Measurements from ENCODE around the gene UVSSA. TPM values are rescaled to one million over a fixed set of nuclear protein-coding genes. Genes with fewer than 3 reads are reported as not detected.

The UVSSA gene
- total RNA-seq, 1 experiment from 2014 or later, result 40.4 TPM

GRCh38 chr4:1347410-1347864 lies 429 bp downstream of the UVSSA start:
- H3K36me3 Mint-ChIP-seq, result peaks cover 16% of the 10 kb centered on the region
- TF ChIP-seq MXD4 (CRISPR knock-in tag; IDR thresholded peaks at IDR 0.05; ENCODE audit: borderline replicate concordance) (no peak), E2F4 (CRISPR knock-in tag; IDR thresholded peaks at IDR 0.05; ENCODE audit: borderline replicate concordance, low read depth) (no peak), HMGXB4 (CRISPR knock-in tag; IDR thresholded peaks at IDR 0.05) (peak; percentile 32; the same call in 1 of the 2 replicates), HMGA2 (CRISPR knock-in tag; IDR thresholded peaks at IDR 0.05) (no peak), GTF2I (CRISPR knock-in tag; conservative IDR thresholded peaks at IDR 0.05) (no peak), GABPB1 (CRISPR knock-in tag; IDR thresholded peaks at IDR 0.05) (no peak), ELF4 (CRISPR knock-in tag; IDR thresholded peaks at IDR 0.05; ENCODE audit: low read depth) (0 out of 2 replicates have a peak, but pooled peaks have one; percentile 16), STAT6 (CRISPR knock-in tag; conservative IDR thresholded peaks at IDR 0.05; ENCODE audit: low read depth) (no peak)

GRCh38 chr4:1348014-1348513 lies 1.1 kb downstream of the UVSSA start:
- ATAC-seq, result no peak
- Mint-ChIP-seq H3K4me3 (peak overlapping the region; percentile 83), H3K4me1 (peaks cover 27% of the 10 kb centered on the region), H3K27me3 (ENCODE audit: low read depth) (no peaks in the 10 kb centered on the region), H3K9me3 (no peaks in the 10 kb centered on the region), H3K27ac (peak overlapping the region; percentile 91), H3K36me3 (peaks cover 18% of the 10 kb centered on the region)
- POLR2A ChIA-PET, result interaction anchor here (0.5 to 2.8 kb wide), 2 partner anchors 39 to 201 kb away, joined by 3 to 8 read pairs; no protein-coding TSS in a partner anchor
- no peak for DNase-seq (ENCODE audit: low spot score)
- CTCF ChIA-PET, result interaction anchor here (1.2 to 3.1 kb wide), 2 partner anchors 8 to 17 kb away, joined by 3 to 29 read pairs; no protein-coding TSS in a partner anchor
- no peak for TF ChIP-seq ZNF121 (CRISPR knock-in tag; IDR thresholded peaks at IDR 0.05)
- no peak for TF ChIP-seq RORB (CRISPR knock-in tag; IDR thresholded peaks at IDR 0.05)
- no peak for TF ChIP-seq ZNF219 (CRISPR knock-in tag; IDR thresholded peaks at IDR 0.05; ENCODE audit: borderline replicate concordance)
- TF ChIP-seq ZMAT4 (CRISPR knock-in tag; IDR thresholded peaks at IDR 0.05), result no peak
- TF ChIP-seq GTF2I (CRISPR knock-in tag; conservative IDR thresholded peaks at IDR 0.05), result no peak
- no peak for TF ChIP-seq ZNF317 (CRISPR knock-in tag; IDR thresholded peaks at IDR 0.05; ENCODE audit: borderline replicate concordance, low read depth)
- no peak for TF ChIP-seq TEAD4 (CRISPR knock-in tag; IDR thresholded peaks at IDR 0.05)
- no peak for TF ChIP-seq SMAD4 (CRISPR knock-in tag; IDR thresholded peaks at IDR 0.05)
- TF ChIP-seq ZNF532 (CRISPR knock-in tag; IDR thresholded peaks at IDR 0.05; ENCODE audit: borderline replicate concordance), result no peak
- TF ChIP-seq USF1 (CRISPR knock-in tag; IDR thresholded peaks at IDR 0.05), result no peak
- TF ChIP-seq JUN (CRISPR knock-in tag; IDR thresholded peaks at IDR 0.05), result no peak
- TF ChIP-seq PREB (CRISPR knock-in tag; IDR thresholded peaks at IDR 0.05; ENCODE audit: borderline replicate concordance), result no peak
- no peak for TF ChIP-seq NFE2L1 (CRISPR knock-in tag; IDR thresholded peaks at IDR 0.05)
- no peak for TF ChIP-seq MLX (CRISPR knock-in tag; IDR thresholded peaks at IDR 0.05)

More at GRCh38 chr4:1347410-1347864, 429 bp downstream of the UVSSA start:
- ChIA-PET POLR2A (interaction anchor here (0.5 to 2.8 kb wide), 3 partner anchors 15 to 201 kb away, joined by 3 to 8 read pairs (median 3); no protein-coding TSS in a partner anchor), CTCF (interaction anchor here (1.0 to 3.1 kb wide), 11 partner anchors 9 to 346 kb away, joined by 3 to 29 read pairs (median 4); partner anchors contain the start of gene MAEA)
- ATAC-seq (peak; percentile 7; the same call in 1 of the 2 replicates), DNase-seq (ENCODE audit: low spot score) (peak; percentile 64)
- H3K9me3 Mint-ChIP-seq, result no peaks in the 10 kb centered on the region
- H3K27ac Mint-ChIP-seq, result peak overlapping the region; percentile 91
- H3K4me1 Mint-ChIP-seq, result peaks cover 27% of the 10 kb centered on the region
- no peaks in the 10 kb centered on the region for H3K27me3 Mint-ChIP-seq (ENCODE audit: low read depth)
- peak overlapping the region; percentile 83 for H3K4me3 Mint-ChIP-seq
